ENCODE measurements around the gene CACNA1B. TPM values are rescaled to one million over a fixed set of nuclear protein-coding genes. Genes with fewer than 3 reads are reported as not detected.
A peak's percentile ranks its signal among the peaks of the same experiment; 100 is the strongest.

Gene CACNA1B
- total RNA-seq, 2 donors from 2014 or later = 3.6 to 7.9 TPM

DNA sequence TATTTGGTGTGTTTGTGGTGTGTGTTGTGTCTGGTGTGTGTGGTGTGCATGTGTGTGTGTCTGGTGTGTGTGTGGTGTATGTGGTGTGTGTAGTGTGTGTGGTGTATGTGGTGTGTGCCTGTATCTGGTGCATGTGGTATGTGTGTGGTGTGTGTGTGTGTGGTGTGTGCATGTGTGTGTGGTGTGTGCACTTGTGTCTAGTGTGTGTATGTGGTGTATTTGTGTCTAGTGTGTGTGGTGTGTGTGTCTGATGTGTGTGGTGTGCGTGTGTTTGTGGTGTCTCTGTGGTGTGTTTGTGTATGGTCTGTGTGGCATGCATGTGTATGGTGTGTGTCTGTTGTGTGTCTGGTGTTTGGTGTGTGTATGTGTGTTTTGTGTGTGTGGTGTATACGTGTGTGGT, 71.1 kb downstream of the CACNA1B start:
- Histone ChIP-seq H3K9me3 (ENCODE audit: control insufficient read depth, low read length) (peaks cover 65% of the 10 kb centered on the region), H3K36me3 (ENCODE audit: control insufficient read depth, insufficient read depth, low read length) (no peaks in the 10 kb centered on the region), H3K27me3 (ENCODE audit: control insufficient read depth, insufficient read depth, low read length, poor library complexity, severe bottlenecking) (no peaks in the 10 kb centered on the region), H3K27ac (ENCODE audit: low read depth, low read length) (no peak overlapping the region), H3K4me3 (ENCODE audit: low read length) (peak overlapping the region; percentile 71), H3K4me1 (ENCODE audit: control insufficient read depth, insufficient read depth, low read length) (no peaks in the 10 kb centered on the region), H3K9ac (ENCODE audit: extremely low read depth, low read length, poor library complexity, severe bottlenecking) (no peak overlapping the region)
- no peak for DNase-seq
- H3K4me3 Mint-ChIP-seq = no peak overlapping the region
- no peaks in the 10 kb centered on the region for H3K4me1 Mint-ChIP-seq
- H3K27me3 Mint-ChIP-seq (ENCODE audit: insufficient read depth) = no peaks in the 10 kb centered on the region
- 70% methylated on average over 2 of the region's 2 CpGs; no CpG with 5 or more reads in 1 of the 2 experiments for WGBS, 2 experiments (ENCODE audit: insufficient coverage in 1 of 2, insufficient read length in 1 of 2)
- peaks cover 24% of the 10 kb centered on the region for H3K9me3 Mint-ChIP-seq
- H3K27ac Mint-ChIP-seq = no peak overlapping the region
- peaks cover 9% of the 10 kb centered on the region for H3K36me3 Mint-ChIP-seq (ENCODE audit: low read depth)
- TF ChIP-seq, protein P1, sequence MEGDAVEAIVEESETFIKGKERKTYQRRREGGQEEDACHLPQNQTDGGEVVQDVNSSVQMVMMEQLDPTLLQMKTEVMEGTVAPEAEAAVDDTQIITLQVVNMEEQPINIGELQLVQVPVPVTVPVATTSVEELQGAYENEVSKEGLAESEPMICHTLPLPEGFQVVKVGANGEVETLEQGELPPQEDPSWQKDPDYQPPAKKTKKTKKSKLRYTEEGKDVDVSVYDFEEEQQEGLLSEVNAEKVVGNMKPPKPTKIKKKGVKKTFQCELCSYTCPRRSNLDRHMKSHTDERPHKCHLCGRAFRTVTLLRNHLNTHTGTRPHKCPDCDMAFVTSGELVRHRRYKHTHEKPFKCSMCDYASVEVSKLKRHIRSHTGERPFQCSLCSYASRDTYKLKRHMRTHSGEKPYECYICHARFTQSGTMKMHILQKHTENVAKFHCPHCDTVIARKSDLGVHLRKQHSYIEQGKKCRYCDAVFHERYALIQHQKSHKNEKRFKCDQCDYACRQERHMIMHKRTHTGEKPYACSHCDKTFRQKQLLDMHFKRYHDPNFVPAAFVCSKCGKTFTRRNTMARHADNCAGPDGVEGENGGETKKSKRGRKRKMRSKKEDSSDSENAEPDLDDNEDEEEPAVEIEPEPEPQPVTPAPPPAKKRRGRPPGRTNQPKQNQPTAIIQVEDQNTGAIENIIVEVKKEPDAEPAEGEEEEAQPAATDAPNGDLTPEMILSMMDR (conservative IDR thresholded peaks at IDR 0.05) = no peak

DNA sequence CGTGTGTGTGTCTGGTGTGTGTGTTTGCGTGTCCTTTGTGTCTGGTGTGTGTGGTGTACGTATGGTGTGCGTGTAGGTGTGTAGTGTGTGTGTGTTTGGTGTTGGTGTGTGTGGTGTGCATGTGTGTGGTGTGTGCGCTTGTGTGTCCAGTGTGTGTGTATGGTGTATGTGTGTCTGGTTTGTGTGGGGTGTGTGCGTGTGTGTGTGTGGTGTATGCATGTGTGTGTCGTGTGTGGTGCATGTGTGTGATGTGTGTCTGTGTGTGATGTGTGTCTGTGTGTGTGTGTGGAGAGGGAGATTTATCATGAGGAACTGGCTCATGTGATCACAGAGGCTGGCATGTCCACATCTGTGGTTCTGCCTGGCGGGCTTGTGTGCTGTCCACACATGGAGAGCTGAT, 71.7 kb downstream of the CACNA1B start:
- Histone ChIP-seq H3K4me1 (ENCODE audit: control insufficient read depth, insufficient read depth, low read length) (no peaks in the 10 kb centered on the region), H3K27ac (ENCODE audit: low read depth, low read length) (no peak overlapping the region), H3K27me3 (ENCODE audit: control insufficient read depth, insufficient read depth, low read length, poor library complexity, severe bottlenecking) (no peaks in the 10 kb centered on the region), H3K9me3 (ENCODE audit: control insufficient read depth, low read length) (peaks cover 58% of the 10 kb centered on the region), H3K4me3 (ENCODE audit: low read length) (peak overlapping the region; percentile 71), H3K9ac (ENCODE audit: extremely low read depth, low read length, poor library complexity, severe bottlenecking) (no peak overlapping the region), H3K36me3 (ENCODE audit: control insufficient read depth, insufficient read depth, low read length) (no peaks in the 10 kb centered on the region)
- Mint-ChIP-seq H3K27me3 (ENCODE audit: insufficient read depth) (no peaks in the 10 kb centered on the region), H3K9me3 (peaks cover 18% of the 10 kb centered on the region), H3K36me3 (ENCODE audit: low read depth) (peaks cover 9% of the 10 kb centered on the region), H3K27ac (no peak overlapping the region), H3K4me3 (no peak overlapping the region), H3K4me1 (no peaks in the 10 kb centered on the region)
- no peak for DNase-seq
- TF ChIP-seq, protein P1 (conservative IDR thresholded peaks at IDR 0.05) = no peak
- WGBS, 2 experiments (ENCODE audit: insufficient coverage in 1 of 2, insufficient read length in 1 of 2) = 88 to 100% methylated on average over 2 to 8 of the region's 8 CpGs

DNA sequence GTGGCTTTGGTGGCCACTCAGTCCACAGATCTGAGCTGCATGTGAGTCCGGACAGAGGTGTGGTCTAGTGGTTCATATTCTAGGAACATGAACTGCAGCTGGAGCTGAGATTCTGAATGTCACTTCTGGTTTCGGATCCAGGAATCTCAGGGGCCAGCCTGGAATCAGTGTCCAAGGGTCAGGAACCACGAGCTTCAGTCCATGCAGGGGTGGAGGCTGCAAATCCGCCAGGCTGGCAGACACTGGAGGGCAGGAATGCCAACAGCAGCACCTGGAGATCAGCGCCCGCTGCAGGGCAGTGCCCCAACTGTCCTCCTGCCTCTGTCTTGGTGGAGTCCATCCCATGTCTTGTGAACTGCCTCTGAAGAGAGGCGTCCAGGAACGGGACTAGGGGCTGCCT, 73.5 kb downstream of the CACNA1B start:
- Histone ChIP-seq H3K27ac (ENCODE audit: low read depth, low read length) (no peak overlapping the region), H3K36me3 (ENCODE audit: control insufficient read depth, insufficient read depth, low read length) (no peaks in the 10 kb centered on the region), H3K9me3 (ENCODE audit: control insufficient read depth, low read length) (peaks cover 46% of the 10 kb centered on the region), H3K9ac (ENCODE audit: extremely low read depth, low read length, poor library complexity, severe bottlenecking) (no peak overlapping the region), H3K4me3 (ENCODE audit: low read length) (no peak overlapping the region), H3K27me3 (ENCODE audit: control insufficient read depth, insufficient read depth, low read length, poor library complexity, severe bottlenecking) (no peaks in the 10 kb centered on the region), H3K4me1 (ENCODE audit: control insufficient read depth, insufficient read depth, low read length) (no peaks in the 10 kb centered on the region)
- WGBS, 2 experiments (ENCODE audit: insufficient coverage in 1 of 2, insufficient read length in 1 of 2) = 72 to 73% methylated on average over 6 to 8 of the region's 8 CpGs
- no peak overlapping the region for H3K4me3 Mint-ChIP-seq
- TF ChIP-seq, protein P1 (conservative IDR thresholded peaks at IDR 0.05) = no peak
- H3K4me1 Mint-ChIP-seq = no peaks in the 10 kb centered on the region
- H3K36me3 Mint-ChIP-seq (ENCODE audit: low read depth) = peaks cover 7% of the 10 kb centered on the region
- no peak overlapping the region for H3K27ac Mint-ChIP-seq
- DNase-seq = no peak
- H3K9me3 Mint-ChIP-seq = peaks cover 2% of the 10 kb centered on the region
- H3K27me3 Mint-ChIP-seq (ENCODE audit: insufficient read depth) = no peaks in the 10 kb centered on the region

Data from endodermal cell (in vitro differentiated cells).